GM19043 (cell line): ENCODE data around the gene SCYL3.
"Not testable (repeated sequence)": the region's sequence is repeated elsewhere in the genome, so short reads cannot be mapped to it uniquely, and the experiment has no call there.

Experiments used
- ATAC-seq: cut with Tn5 transposase; IDR thresholded peaks from one replicate; pipeline ENCODE4 v1.9.1; 2021; ENCODE audit warnings: low read depth; ENCODE audit not compliant: unreplicated experiment

The SCYL3 gene, protein sequence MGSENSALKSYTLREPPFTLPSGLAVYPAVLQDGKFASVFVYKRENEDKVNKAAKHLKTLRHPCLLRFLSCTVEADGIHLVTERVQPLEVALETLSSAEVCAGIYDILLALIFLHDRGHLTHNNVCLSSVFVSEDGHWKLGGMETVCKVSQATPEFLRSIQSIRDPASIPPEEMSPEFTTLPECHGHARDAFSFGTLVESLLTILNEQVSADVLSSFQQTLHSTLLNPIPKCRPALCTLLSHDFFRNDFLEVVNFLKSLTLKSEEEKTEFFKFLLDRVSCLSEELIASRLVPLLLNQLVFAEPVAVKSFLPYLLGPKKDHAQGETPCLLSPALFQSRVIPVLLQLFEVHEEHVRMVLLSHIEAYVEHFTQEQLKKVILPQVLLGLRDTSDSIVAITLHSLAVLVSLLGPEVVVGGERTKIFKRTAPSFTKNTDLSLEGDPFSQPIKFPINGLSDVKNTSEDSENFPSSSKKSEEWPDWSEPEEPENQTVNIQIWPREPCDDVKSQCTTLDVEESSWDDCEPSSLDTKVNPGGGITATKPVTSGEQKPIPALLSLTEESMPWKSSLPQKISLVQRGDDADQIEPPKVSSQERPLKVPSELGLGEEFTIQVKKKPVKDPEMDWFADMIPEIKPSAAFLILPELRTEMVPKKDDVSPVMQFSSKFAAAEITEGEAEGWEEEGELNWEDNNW

DNA sequence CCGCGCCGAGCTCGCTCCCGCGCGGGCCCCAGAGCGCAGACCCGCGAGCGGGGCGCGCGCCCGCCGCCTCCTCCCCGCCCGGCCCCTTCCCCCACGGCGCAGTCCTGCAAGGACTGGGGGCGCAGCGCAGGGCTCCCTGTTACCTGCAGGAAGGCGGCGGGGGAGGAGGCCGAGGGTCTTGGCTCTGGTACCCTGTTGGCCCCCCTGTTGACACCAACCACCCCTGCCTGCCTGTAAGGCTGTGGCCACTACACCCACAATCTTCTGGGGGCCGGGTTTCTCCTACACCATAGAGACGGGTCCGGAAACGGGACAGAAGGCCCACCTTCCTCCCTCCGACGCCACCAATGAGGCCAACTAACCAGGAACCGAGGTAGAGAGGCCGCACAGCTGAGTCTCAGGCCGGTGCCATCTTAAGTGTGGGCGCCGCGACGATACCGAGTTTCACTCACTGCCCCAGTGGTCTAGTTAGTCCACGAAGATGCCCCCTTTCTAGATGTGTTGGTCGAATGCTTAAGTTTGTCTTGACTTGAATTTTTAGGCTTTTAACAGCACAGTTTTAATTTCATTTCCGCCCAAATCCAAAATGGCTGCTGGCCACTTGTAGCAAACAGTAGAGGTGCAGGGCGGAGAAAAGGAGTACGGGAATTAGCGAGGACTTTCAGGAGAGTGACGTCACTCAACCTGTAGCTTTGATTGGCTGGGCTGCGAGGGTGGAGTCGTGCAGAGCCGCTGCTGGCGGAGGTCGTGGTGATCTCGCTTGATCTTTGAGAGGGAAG, at the start of gene SCYL3:
TSS of gene SCYL3 (minus strand) at position 252 of the 779 bp plus-strand sequence. CDS start 5,056 bp downstream, outside the sequence.
- peak; percentile 81 for ATAC-seq

DNA sequence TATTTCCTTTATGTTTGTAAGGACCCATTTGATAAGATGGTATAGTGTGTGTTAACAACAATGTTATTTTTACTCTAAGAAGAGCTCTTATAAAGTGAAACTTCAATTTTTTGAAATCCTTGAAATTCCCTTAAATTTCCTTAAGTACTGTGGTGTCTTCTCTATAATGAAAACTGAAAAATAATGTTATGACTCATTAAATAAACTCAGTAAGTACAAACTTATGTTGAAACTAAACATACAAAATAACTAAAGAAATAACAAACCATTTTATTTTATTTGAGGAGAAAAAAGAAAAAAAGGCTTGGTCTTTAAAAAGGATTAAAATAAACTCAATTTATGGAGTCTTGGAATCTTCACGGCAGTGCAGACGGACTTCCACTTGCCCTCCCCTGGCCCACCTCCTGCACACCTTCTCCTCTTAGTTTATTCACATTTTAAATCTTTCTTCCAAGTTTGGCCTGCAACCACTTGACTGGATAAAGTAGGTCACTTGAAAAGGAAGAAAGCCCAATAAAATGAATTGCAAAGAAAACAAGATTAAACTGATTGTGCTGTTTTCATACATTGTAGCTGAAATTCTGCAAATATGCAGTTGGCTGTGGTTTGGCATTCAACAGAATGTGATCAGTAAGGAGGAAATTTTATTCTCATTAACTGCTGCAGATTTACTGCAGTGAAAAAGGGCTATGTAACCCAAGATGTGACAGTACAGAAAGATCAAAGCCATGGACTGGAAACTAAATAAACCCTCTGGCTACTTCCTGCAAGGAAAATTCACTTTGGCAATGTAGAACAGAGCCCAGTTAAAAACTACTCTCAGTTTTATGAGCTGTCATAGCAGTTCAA, 48.5 kb upstream of the SCYL3 start:
- no peak for ATAC-seq

DNA sequence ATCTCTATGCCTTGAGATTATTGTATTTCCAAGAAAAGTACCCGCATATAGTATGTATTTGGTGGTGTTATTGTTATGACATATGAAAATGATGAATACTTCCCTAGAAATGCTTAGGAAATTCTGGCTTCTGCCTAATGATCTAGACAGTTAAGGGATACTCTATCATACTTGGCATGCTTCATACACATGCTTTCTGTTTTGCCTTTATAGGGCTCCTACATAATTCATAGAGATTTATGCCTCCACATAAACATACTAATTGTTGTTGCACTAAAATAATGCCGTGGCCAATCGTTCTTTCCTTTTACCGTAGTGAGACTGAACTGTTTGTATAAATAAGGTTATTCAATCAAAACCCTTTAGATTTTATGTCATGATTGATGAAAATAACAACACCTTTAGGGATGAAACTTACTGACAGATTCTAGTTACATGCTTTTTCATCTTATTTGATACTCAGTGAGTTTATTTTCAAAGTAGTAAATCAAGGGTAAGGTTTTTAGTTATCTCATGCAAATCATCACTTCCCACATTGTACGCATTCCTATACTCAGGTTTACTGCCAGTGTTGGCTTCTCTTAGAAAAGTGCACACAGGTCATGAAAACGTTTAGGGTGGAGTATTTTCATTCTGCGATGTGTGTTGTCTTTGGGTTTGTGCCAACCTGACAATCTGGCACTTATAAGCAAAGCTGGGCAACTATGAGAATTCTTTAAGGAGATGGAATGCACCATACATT, 40.5 kb upstream of the SCYL3 start:
- no peak for ATAC-seq

DNA sequence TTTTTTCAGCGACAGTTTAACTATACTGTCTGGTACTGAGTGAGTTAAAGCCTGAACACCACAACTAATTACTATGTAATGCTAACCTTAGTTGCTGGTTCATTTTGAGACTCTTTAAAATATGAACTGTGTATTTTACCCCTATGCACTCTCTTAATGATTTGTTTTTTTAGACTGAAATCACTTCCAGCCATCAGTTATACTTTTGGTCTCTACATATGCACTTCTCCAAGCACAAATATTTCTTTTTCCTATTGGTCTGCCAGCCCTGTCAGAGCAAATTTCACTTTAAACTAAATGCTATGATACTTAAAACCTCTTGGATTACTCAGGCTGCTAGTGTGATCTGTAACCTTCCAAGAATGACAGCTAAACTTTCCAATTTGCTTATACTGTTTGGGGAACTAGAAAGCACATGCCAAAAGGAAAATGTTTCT, 38.1 kb upstream of the SCYL3 start:
- ATAC-seq = no peak

DNA sequence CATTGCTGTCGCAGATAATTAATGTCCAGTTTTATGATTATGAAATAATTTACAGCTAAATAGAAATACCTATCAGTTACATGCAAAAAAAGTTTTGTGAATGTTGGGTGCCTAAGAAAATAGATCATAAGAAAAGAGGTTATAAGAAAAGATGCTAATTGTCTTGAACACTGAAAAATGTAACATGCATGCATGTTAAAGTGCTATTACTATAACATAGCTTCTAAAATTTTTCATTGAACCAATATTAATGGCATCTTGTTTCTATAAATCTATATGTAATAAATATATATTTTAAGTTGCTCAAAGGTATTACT, 35.5 kb upstream of the SCYL3 start:
- no peak for ATAC-seq

DNA sequence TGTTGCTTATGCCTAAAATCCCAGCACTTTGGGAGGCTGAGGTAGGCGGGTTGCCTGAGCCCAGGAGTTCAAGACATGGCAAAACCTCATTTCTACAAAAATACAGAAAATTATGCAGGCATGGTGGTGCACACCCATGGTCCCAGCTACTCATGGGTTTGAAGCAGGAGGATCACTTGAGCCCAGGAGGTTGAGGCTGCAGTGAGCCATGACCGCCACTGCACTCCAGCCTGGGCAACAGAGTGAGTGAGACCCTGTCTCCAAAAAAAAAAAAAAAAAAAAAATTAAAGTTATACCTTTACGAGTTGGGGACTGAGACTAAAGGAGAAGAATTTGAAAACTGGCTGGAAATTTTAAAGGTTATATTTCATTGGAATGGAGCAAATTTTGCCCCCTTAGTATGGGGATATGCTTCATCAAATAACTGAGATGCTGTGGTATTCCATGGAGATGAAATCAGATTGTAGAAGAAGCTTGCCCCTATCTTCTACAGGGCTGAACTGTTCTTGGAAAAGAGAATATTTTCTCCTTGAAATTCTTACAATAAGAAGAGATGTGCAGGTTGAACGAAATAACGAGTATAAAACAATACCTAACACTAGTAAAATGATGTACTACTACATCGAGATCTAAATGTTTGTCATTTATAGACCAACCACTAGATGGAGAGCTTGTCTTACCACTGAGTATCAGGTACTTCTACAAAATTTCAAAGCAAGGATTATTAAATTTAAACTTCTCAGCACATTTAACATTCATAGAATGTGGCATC, 34.9 kb upstream of the SCYL3 start:
- ATAC-seq = peak; percentile 74

DNA sequence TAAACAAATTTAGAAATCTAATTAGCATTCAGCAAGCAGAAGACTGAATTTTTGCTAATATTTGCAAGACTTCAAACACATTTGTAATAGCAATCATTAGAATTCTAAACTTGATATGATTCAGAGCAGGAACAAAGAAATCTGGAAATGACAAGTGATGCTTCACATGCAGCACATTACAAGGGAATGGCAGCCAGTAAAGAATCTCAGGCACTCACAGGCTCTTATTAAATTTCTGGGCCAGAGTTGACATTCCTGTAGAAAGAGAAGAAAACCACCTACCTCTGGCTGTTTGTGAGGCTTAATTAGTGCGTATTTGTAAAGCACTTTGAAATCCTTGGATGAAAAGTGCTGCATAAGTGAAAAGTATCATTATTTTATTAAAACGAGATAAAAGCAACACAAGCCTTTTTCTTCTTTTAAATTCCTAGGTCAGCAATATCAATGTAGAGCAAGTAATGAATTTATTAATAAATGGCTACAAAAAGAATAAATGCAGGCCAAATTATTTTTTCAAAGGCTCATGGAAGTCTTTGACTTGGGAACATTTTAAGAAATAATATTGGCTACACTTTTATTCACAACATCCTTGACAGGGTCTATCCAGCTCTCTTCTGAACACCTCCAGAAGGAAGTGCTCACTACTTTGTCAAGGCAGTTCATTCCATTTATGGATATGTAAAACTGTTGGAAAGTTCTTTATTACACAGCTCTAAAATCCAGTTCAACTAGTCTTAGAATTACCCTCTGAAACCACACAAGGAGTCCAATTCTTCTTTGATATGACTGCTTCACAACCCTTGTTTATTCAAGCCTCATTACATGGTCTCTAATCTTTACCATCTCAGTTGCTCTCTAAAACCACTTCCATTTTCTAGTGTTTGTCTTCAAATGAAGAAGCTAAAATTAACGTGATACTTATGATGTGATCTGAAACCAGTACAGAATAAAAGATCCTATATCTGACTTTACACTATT, 32.1 kb upstream of the SCYL3 start:
- ATAC-seq = peak; percentile 48

DNA sequence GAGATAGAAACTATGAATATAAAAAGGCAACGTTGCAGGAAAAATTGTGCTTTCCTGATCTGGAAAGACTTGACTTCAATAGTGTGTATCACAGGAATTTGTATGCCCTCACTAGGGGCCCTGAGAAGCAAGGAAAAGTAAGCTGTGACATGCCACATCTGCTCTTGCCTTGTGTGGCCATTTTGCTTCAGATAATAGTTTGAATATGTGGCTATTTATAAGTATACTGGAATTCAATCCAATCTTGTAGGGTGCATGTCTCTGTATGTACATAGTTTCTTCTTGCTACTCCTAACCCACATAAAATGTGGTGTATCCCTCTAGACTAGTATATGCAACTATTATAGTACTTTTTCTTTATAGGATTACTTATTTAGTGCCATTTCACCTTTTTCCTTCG, 31.1 kb upstream of the SCYL3 start:
- ATAC-seq = no peak

DNA sequence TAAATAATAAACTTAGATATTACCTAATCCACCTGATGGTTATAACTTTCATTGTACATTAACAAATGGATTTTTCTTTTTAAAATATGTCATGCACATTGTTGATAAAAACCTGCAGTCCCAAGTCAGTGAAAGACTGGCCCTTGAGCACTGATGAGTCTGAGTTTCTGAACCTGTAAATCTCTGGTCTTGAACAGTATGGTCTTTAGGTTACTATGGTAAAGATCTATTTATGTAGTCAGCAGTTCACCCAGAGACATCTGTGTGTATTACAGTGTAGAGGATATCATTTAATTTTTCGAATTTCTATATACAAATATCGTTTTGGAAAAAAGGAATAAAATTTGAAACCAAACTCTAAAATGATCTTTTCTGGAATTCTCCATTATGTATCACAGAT, 30.4 kb upstream of the SCYL3 start:
- no peak for ATAC-seq

DNA sequence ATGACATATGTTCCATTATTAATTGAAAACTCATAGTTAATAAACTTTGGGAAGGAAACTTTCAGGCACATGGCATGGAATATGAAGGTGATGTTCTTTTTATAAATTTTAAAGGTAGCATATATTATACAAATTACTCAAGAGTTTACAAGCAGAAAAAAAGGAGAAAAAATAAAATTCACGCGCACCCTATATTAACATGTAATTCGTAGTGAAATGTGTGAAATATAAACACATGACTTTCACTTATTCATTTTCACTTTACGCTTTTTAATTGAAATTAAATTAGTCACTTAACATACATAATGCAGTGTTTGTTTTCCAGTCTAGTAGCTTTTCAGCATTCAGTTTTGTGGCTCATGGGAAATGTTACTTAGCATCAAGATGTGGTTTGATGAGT, 27.4 kb upstream of the SCYL3 start:
- ATAC-seq = no peak

DNA sequence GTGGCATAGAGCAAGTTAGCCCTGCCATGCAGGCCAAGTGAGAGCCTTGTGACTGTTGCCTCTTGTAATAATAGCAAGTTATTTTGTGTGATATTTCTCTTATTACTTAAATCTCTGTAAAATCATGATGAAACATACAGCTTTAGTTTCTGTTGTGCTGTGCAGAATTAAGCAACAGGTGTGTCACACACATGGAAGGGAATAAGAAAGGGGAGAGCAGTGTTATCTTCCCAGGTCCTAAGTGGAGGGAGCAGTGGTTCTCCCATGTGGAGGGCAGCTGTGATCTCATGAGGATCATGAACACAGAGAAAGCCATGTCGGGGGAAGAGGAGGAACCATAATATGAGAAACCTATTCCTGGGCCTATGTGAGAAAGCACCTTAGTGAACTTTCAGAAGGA, 25.2 kb upstream of the SCYL3 start:
- no peak for ATAC-seq

DNA sequence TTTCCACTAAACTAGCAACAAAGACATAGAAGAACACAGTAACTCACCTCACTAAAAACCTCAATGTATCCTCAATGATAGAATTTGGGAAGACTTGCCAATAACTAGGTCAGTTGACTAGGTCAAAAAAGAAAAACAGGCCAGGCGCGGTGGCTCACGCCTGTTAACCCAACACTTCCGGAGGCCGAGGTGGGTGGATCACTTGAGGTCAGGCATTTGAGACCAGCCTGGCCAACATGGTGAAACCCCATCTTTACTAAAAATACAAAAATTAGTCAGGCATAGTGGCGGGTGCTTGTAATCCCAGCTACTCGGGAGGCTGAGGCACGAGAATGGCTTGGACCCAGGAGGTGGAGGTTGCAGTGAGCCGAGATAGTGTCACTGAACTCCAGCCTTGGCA, 24.5 kb upstream of the SCYL3 start:
- ATAC-seq = not testable (repeated sequence)

DNA sequence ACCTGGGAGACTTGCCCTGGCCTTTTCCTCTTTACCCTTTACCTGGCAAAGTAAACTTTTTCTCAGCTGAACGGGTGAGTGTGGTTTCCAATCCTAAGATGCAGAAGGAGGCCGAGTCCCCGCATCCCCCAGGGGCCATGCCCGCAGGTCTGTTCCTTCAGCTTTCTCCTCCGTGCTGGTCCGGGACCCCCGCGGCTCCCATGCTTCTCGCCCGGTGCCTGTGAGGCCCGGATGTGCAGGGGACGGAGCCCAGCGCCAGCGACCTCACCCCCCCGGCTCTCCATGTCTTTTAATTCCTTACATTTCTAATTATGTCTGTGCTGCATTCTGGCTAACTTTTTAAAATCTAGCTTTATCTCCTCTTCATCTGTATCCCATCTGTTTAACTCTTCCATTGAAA, 21.5 kb upstream of the SCYL3 start:
- ATAC-seq = no peak

DNA sequence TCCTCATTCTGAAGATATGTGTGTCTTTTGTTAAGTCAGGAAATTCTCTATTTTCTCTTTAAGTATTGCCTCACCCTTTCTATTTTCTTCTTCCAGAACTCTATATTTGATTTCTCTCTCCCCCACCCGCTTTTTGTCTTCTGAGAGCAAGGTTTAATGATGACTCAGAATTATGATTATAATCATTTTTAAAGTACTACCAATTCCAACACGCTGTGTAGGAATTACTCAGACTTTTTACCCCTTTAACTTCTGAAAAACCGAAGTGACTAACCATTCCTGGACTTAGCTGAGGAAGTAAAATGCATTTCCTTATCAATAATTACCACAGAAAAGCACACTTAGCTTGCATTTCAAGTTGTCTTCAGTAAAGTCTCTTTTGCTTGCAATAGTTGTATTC, 20.8 kb upstream of the SCYL3 start:
- no peak for ATAC-seq

DNA sequence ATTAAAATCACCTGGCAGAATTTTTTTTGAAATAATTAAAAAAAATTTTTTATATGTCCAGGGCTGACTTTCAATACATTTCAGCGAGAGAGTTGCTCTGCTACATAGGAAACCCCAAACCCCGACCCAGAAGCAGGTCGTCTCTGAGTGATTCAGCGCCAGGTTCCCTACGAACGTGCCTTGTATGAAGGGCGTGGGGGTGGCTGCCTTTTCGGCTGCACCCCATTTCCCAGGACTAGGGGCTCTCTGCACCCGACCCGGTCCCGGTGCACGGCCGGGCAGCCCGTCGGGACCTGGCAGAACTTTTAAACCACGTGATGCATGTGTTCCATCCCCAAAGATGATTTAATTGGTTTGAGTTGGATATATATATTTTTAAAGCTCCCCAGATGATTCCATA, 15.8 kb upstream of the SCYL3 start:
- ATAC-seq = no peak

DNA sequence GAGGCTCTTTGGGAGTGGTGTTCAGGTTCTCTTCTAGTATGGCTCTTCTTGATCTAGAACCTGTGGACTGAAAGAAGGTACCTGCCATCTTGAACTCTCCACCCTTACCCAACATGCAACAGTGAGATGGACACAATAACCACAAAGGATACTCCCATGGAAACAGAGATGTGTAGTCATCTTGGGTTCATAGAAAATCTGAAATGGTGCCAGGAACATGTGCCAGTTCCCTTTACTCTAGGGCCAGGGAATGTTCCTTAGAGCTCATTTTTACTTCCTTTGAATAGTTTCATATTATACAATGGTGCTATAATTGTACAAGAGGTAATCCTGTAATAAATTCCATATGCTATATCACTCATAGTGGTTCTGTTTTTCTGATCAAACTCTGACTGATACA, 13.2 kb upstream of the SCYL3 start:
- no peak for ATAC-seq

DNA sequence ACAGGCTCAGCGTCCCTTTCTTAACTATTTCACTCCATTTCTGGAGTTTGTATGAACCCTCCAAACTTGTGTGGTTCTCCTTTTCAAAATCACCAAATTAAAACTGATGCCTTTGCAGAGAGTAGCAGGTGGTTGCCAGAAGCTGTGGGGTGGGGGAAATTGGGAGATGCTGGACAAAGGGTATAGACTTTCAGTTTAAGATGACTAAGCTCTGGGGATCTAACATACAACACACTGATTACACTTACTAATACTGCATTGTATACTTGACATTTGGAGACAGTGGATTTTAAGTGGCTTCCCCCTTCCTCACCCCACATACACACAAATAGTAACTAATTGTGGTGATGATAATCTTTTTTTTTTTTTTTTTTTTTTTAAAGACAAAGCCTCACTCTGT, 11.1 kb upstream of the SCYL3 start:
- ATAC-seq = no peak

DNA sequence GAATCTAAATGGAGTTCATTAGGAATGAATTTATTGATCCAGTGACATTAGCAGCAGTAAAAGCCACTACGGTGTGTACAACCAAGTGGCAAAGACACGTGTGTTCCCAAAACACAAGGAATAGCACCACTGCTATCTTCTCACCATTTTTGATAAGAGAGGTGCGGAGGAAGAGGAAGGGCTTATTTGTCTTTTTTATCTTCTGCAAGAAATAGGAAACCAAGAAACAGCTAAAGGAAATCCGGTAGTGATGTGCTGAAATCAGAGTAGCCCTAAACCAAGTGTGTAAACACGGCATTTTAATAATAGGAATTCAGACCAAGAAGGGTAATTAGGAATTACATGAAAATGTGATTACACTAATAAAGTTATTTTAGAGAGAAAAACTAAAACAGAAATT, 9.1 kb upstream of the SCYL3 start:
- ATAC-seq = no peak
